SK-N-SH (cell line): Measurements from ENCODE around the gene EEFSEC. TPM values are rescaled to one million over a fixed set of nuclear protein-coding genes. Genes with fewer than 3 reads are reported as not detected.

Source experiments
- CTCF ChIA-PET: fragments of 300-600, 350-600 bp; formaldehyde crosslinking; extraction: SDS; loops from one replicate; lab custom pipeline; 2021; lab: Yijun Ruan, JAX
- POLR2A ChIA-PET: fragments of 350-600 bp; sonication (Branson Sonifier 250); formaldehyde crosslinking; extraction: SDS; loops from one replicate; lab custom pipeline; 2020; ENCODE audit warnings: antibody characterized with exemption, inconsistent platforms; lab: Yijun Ruan, JAX
- DNase-seq: peaks from one replicate; pipeline ENCODE4 v3.0.0; 2012
- H2AFZ ChIP-seq: fragments of 200-600 bp; sonication (generic); 2 replicates; pipeline ENCODE4 v1.8.1; 2016; ENCODE audit warnings: antibody characterized with exemption, mild to moderate bottlenecking, low read depth
- H3F3A ChIP-seq: fragments of 200-600 bp; sonication (generic); replicated peaks from 2 replicates; pipeline ENCODE3; 2016; ENCODE audit warnings: antibody characterized with exemption, mild to moderate bottlenecking; ENCODE audit not compliant: insufficient read depth
- H3K27ac ChIP-seq, 2 experiments: fragments of 200-500 bp in 1 of 2; fragments of 200-600 bp in 1 of 2; sonication (Bioruptor generic) in 1 of 2; sonication (generic), shearing (Covaris generic) in 1 of 2; 2 replicates each; pipeline versions ENCODE4 v1.5.1 to v1.6.1; 2014 to 2016; ENCODE audit warnings: low read depth in 2 of 2, inconsistent platforms in 1 of 2, low read length in 1 of 2, mild to moderate bottlenecking in 1 of 2, mixed read lengths in 1 of 2
- H3K27me3 ChIP-seq: fragments of 200-600 bp; sonication (generic), shearing (Covaris generic); 2 replicates; pipeline ENCODE4 v1.6.1; 2016; ENCODE audit warnings: mixed run types; ENCODE audit not compliant: insufficient read depth
- H3K36me3 ChIP-seq, 2 experiments: fragments of 200-500 bp in 1 of 2; fragments of 200-600 bp in 1 of 2; sonication (Bioruptor generic) in 1 of 2; sonication (generic) in 1 of 2; replicated peaks in 1 of 2; 2 replicates each; pipeline versions ENCODE3 to v1.5.1; 2014 to 2016; ENCODE audit warnings: low read length in 1 of 2, mild to moderate bottlenecking in 1 of 2; ENCODE audit not compliant: insufficient read depth in 2 of 2, control insufficient read depth in 1 of 2
- H3K4me1 ChIP-seq, 2 experiments: fragments of 200-500 bp in 1 of 2; fragments of 200-600 bp in 1 of 2; sonication (Bioruptor generic) in 1 of 2; sonication (generic), shearing (Covaris generic) in 1 of 2; 2 replicates each; pipeline versions ENCODE4 v1.5.1 to v1.6.1; 2014 to 2016; ENCODE audit warnings: low read depth in 1 of 2, low read length in 1 of 2, mixed run types in 1 of 2; ENCODE audit not compliant: insufficient read depth in 2 of 2, control insufficient read depth in 1 of 2
- H3K4me2 ChIP-seq: fragments of 200-600 bp; sonication (generic), shearing (Covaris generic); 2 replicates; pipeline ENCODE4 v1.6.1; 2017; ENCODE audit warnings: mixed run types
- H3K4me3 ChIP-seq, 2 experiments: fragments of 200-500 bp in 1 of 2; fragments of 200-600 bp in 1 of 2; sonication (Bioruptor generic) in 1 of 2; sonication (generic), shearing (Covaris generic) in 1 of 2; 2 replicates each; pipeline versions ENCODE4 v1.5.1 to v1.8.1; 2014 to 2016; ENCODE audit warnings: low read depth in 2 of 2, inconsistent platforms in 1 of 2, low read length in 1 of 2, mild to moderate bottlenecking in 1 of 2, mixed read lengths in 1 of 2, moderate library complexity in 1 of 2
- H3K79me2 ChIP-seq: fragments of 200-600 bp; sonication (generic); 2 replicates; pipeline ENCODE4 v1.8.1; 2017; ENCODE audit warnings: mild to moderate bottlenecking; ENCODE audit not compliant: insufficient read depth
- H3K9ac ChIP-seq: fragments of 200-600 bp; sonication (generic); 2 replicates; pipeline ENCODE4 v1.6.1; 2017; ENCODE audit warnings: mixed run types
- H3K9me2 ChIP-seq: fragments of 200-600 bp; sonication (generic); 2 replicates; pipeline ENCODE4 v1.6.1; 2017; ENCODE audit warnings: mixed run types
- H3K9me3 ChIP-seq: fragments of 200-600 bp; sonication (generic); 2 replicates; pipeline ENCODE4 v1.6.1; 2017; ENCODE audit warnings: mixed run types, mild to moderate bottlenecking, moderate library complexity
- H4K20me1 ChIP-seq: fragments of 200-600 bp; sonication (generic); 2 replicates; pipeline ENCODE4 v1.6.1; 2017; ENCODE audit warnings: mild to moderate bottlenecking, mixed run types; ENCODE audit not compliant: insufficient read depth
- FOSL2 ChIP-seq: IDR thresholded peaks from 2 replicates; pipeline ENCODE4 v1.4.0; 2012; ENCODE audit warnings: low read depth, mild to moderate bottlenecking, moderate library complexity, borderline replicate concordance
- FOXJ3 ChIP-seq: sonication (generic); formaldehyde crosslinking; IDR thresholded peaks from 2 replicates; pipeline ENCODE4 v1.5.1; 2020; ENCODE audit warnings: mild to moderate bottlenecking, missing genetic modification reagents
- MEF2A ChIP-seq: IDR thresholded peaks from 2 replicates; pipeline ENCODE4 v1.4.0; 2012; ENCODE audit warnings: low read depth, borderline replicate concordance
- RCOR1 ChIP-seq: fragments of 150-350 bp; IDR thresholded peaks from 2 replicates; pipeline ENCODE4 v1.6.1; 2017; ENCODE audit warnings: antibody characterized with exemption, low read length
- RXRA ChIP-seq: IDR thresholded peaks from 2 replicates; pipeline ENCODE4 v1.4.0; 2012; ENCODE audit warnings: low read depth, mild to moderate bottlenecking, borderline replicate concordance
- TEAD4 ChIP-seq: IDR thresholded peaks from 2 replicates; pipeline ENCODE4 v1.4.0; 2012; ENCODE audit warnings: mild to moderate bottlenecking, borderline replicate concordance; ENCODE audit not compliant: insufficient read depth
- WGBS: methylation state at CpG from one replicate; pipeline ENCODE4 v1.1.6; 2017; ENCODE audit warnings: low lambda C conversion rate; 5-methylcytosine and 5-hydroxymethylcytosine counted together
- polyA plus RNA-seq, 3 experiments: library from polyadenylated mRNA; depleted of rRNA; stranded (reverse); fragments of >200 nt; gene quantifications; 2 replicates each; pipeline ENCODE4 v1.2.3, GENCODE V29; 2012
- TF ChIP-seq, protein P1 (sequence below): IDR thresholded peaks from 2 replicates; pipeline ENCODE4 v1.4.0; 2012; ENCODE audit warnings: low read depth, borderline replicate concordance
- TF ChIP-seq, protein P2 (sequence below): fragments of 200-600 bp; sonication (generic); IDR thresholded peaks from 2 replicates; pipeline ENCODE4 v1.6.1; 2017; ENCODE audit warnings: antibody characterized with exemption, mild to moderate bottlenecking, moderate library complexity

The EEFSEC gene
- polyA plus RNA-seq, 1 of the 3 experiments (the other 2 are of a cell fraction): 12.4 TPM

DNA sequence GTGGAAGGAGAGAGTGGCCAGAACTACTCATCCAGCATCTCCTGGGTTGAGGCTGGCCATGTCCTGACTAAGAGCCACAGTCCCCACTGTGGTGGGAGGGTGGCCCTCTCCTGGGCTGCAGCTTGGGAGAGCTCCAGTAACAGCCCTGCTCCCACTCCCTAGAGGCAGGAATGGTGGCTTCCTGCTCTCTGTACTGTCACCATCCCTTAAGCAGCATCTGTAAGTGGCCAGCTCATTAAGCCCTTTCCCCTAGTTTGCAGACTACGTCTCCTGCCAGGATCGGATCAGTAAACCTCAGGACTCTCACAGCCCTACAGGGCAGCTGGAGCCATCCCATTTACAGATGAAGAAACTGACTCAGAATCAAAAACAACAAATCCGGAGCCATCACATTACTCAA lies 282.9 kb downstream of the EEFSEC start (continued):
- TF ChIP-seq FOSL2: no peak
- TF ChIP-seq, protein P1, sequence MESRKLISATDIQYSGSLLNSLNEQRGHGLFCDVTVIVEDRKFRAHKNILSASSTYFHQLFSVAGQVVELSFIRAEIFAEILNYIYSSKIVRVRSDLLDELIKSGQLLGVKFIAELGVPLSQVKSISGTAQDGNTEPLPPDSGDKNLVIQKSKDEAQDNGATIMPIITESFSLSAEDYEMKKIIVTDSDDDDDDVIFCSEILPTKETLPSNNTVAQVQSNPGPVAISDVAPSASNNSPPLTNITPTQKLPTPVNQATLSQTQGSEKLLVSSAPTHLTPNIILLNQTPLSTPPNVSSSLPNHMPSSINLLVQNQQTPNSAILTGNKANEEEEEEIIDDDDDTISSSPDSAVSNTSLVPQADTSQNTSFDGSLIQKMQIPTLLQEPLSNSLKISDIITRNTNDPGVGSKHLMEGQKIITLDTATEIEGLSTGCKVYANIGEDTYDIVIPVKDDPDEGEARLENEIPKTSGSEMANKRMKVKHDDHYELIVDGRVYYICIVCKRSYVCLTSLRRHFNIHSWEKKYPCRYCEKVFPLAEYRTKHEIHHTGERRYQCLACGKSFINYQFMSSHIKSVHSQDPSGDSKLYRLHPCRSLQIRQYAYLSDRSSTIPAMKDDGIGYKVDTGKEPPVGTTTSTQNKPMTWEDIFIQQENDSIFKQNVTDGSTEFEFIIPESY: no peak
- TF ChIP-seq, protein P2, sequence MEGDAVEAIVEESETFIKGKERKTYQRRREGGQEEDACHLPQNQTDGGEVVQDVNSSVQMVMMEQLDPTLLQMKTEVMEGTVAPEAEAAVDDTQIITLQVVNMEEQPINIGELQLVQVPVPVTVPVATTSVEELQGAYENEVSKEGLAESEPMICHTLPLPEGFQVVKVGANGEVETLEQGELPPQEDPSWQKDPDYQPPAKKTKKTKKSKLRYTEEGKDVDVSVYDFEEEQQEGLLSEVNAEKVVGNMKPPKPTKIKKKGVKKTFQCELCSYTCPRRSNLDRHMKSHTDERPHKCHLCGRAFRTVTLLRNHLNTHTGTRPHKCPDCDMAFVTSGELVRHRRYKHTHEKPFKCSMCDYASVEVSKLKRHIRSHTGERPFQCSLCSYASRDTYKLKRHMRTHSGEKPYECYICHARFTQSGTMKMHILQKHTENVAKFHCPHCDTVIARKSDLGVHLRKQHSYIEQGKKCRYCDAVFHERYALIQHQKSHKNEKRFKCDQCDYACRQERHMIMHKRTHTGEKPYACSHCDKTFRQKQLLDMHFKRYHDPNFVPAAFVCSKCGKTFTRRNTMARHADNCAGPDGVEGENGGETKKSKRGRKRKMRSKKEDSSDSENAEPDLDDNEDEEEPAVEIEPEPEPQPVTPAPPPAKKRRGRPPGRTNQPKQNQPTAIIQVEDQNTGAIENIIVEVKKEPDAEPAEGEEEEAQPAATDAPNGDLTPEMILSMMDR: no peak
- no peak for TF ChIP-seq TEAD4
- no peak for TF ChIP-seq MEF2A
- TF ChIP-seq RXRA: no peak
- TF ChIP-seq RCOR1: no peak

DNA sequence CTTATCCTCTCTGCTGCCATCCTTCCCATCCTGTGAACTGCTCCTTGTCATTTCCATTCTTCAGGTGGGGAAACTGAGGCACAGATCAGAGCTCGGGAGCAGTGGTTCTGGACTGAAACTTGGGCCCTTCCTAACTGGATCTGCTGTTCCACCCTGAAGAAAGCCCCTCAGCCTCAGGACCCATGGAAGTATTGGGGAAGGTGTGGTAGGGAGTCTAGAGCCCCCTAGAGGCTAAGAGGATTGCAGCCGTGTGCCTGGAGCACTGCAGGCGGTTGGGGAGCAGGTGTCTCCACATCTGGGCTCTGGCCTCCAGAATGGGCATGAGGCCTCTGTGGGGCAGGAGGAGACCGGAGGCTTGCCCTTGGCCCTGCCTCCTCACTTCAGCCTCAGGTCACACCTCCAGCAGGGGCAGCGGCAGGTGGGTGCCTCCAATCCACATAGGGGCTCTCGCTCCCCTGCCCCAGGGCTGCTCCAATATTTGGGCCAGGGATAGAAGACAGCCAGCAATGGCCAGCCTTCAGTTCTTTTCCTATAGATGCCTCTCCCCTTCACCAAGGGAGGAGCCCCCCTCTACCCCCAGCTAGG lies 285.3 kb downstream of the EEFSEC start:
- H3K4me2 ChIP-seq: no peak overlapping the region
- TF ChIP-seq, protein P2: peak; percentile 51
- TF ChIP-seq FOXJ3 (CRISPR knock-in tag): no peak
- TF ChIP-seq, all 33 proteins: peak for 1
- Histone ChIP-seq H2AFZ (no peak overlapping the region), H3K9me3 (no peaks in the 10 kb centered on the region), H4K20me1 (no peaks in the 10 kb centered on the region), H3K9ac (no peak overlapping the region), H3K4me3 (no peak overlapping the region), H3F3A (peaks cover 3% of the 10 kb centered on the region), H3K9me2 (no peaks in the 10 kb centered on the region), H3K36me3 (no peaks in the 10 kb centered on the region), H3K27ac (no peak overlapping the region), H3K4me1 (peaks cover 0 to 30% of the 10 kb centered on the region in 2 experiments; a peak in 1 of 4 replicates), H3K27me3 (no peaks in the 10 kb centered on the region), H3K79me2 (no peaks in the 10 kb centered on the region)
- POLR2A ChIA-PET: interaction anchor here (0.7 kb wide), 1 partner anchor 8 kb away, joined by 3 read pairs; no protein-coding TSS in a partner anchor
- peak; percentile 41 for DNase-seq
- CTCF ChIA-PET: interaction anchor here (0.8 to 1.9 kb wide), 15 partner anchors 8 to 261 kb away, joined by 3 to 13 read pairs (median 4); no protein-coding TSS in a partner anchor
- WGBS: 66% methylated on average over 3 of the region's 6 CpGs
